Nephron progenitor cell (in vitro differentiated cells): ENCODE results near the gene PLA2G4C.

Source experiments
- DNase-seq: peaks from one replicate; pipeline ENCODE4 v3.0.0; 2021
- H3K27ac Mint-ChIP-seq: 2 replicates; pipeline ENCODE4 v1.8.0; 2021; ENCODE audit warnings: mild to moderate bottlenecking, moderate library complexity, mixed read lengths
- H3K27me3 Mint-ChIP-seq: 2 replicates; pipeline ENCODE4 v1.8.0; 2021; ENCODE audit warnings: mild to moderate bottlenecking, low read depth, mixed read lengths; ENCODE audit not compliant: poor library complexity
- H3K36me3 Mint-ChIP-seq: 2 replicates; pipeline ENCODE4 v1.8.0; 2021; ENCODE audit warnings: low read depth, mixed read lengths
- H3K4me1 Mint-ChIP-seq: 2 replicates; pipeline ENCODE4 v1.8.0; 2021; ENCODE audit warnings: mixed read lengths
- H3K4me3 Mint-ChIP-seq: 2 replicates; pipeline ENCODE4 v1.8.0; 2021; ENCODE audit warnings: mild to moderate bottlenecking, moderate library complexity, mixed read lengths
- H3K9me3 Mint-ChIP-seq: 2 replicates; pipeline ENCODE4 v1.8.0; 2021; ENCODE audit warnings: mild to moderate bottlenecking, moderate library complexity, mixed read lengths
- TF ChIP-seq, protein P1 (sequence below): fragments of 200-600 bp; sonication (generic); IDR thresholded peaks from 2 replicates; pipeline ENCODE4 v1.5.0; 2021; ENCODE audit warnings: antibody characterized with exemption

Gene PLA2G4C

GRCh38 chr19:48110350-48110966 lies at the start of gene PLA2G4C:
Gene PLA2G4C (minus strand): TSS chr19:48110817. CDS start chr19:48106529, 4,288 bp downstream.
- H3K27ac Mint-ChIP-seq = no peak within 1 kb of the TSS
- H3K36me3 Mint-ChIP-seq = peaks cover 8% of the 10 kb centered on the region
- no peaks in the 10 kb centered on the region for H3K9me3 Mint-ChIP-seq
- peak within 1 kb of the TSS; percentile 71 for H3K4me3 Mint-ChIP-seq
- DNase-seq = peak; percentile 92
- H3K4me1 Mint-ChIP-seq = peaks cover 30% of the 10 kb centered on the region
- TF ChIP-seq, protein P1, sequence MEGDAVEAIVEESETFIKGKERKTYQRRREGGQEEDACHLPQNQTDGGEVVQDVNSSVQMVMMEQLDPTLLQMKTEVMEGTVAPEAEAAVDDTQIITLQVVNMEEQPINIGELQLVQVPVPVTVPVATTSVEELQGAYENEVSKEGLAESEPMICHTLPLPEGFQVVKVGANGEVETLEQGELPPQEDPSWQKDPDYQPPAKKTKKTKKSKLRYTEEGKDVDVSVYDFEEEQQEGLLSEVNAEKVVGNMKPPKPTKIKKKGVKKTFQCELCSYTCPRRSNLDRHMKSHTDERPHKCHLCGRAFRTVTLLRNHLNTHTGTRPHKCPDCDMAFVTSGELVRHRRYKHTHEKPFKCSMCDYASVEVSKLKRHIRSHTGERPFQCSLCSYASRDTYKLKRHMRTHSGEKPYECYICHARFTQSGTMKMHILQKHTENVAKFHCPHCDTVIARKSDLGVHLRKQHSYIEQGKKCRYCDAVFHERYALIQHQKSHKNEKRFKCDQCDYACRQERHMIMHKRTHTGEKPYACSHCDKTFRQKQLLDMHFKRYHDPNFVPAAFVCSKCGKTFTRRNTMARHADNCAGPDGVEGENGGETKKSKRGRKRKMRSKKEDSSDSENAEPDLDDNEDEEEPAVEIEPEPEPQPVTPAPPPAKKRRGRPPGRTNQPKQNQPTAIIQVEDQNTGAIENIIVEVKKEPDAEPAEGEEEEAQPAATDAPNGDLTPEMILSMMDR = no peak
- peaks cover 3% of the 10 kb centered on the region for H3K27me3 Mint-ChIP-seq

DNA sequence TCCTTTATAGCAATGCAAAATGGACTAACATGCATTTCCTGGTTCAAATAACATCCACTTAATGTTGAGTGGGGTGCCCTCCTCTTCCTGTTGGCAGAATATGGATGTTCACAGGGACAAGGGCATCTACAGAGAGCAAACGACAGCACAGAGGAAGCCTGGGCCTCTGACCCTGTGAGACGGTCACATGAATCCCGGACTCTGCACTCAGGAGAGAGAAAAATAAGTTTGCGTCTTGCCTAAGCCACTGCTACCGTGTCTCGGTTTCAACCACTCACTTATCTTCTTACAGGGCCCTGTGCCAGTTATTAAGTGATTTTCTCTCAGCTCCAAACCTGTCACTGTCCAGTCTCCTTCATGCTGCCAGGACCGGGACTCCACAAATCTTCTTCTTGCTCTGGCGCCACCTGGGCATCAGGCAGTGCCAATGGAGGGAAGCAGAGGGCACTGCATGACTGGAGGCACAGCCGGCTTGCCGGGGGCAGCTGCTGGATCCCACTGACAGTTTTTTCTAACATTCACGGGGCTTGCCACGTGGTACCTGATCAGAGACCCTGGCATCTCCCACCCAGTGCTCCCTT lies 47.7 kb upstream of the PLA2G4C start:
- Mint-ChIP-seq H3K4me1 (no peaks in the 10 kb centered on the region), H3K36me3 (peaks cover 68% of the 10 kb centered on the region), H3K27ac (no peak overlapping the region), H3K27me3 (no peaks in the 10 kb centered on the region), H3K4me3 (no peak overlapping the region), H3K9me3 (no peaks in the 10 kb centered on the region)
- DNase-seq = no peak
- TF ChIP-seq, protein P1 = no peak

DNA sequence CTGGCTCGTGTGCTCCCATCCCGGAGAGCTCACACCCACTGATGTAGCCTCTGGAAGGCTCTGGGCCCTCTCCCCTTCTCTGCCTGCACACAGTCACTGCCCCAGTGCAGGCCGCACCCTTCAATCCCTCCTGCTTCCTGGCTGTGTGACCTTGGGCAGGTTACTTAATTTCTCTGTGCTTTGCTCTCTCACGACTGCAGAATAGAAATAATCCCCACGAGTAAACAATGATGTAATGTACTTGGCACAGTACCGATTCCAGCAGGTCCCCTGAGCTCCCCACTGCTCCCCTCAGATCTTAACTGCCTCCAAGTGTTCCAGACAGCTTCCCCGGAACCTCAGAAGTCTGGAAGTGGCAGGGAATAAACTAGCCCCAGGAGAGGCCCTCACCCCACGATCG lies 43.4 kb upstream of the PLA2G4C start:
- TF ChIP-seq, protein P1 = no peak
- peak overlapping the region; percentile 2 for H3K27ac Mint-ChIP-seq
- no peaks in the 10 kb centered on the region for H3K4me1 Mint-ChIP-seq
- peaks cover 47% of the 10 kb centered on the region for H3K36me3 Mint-ChIP-seq
- no peaks in the 10 kb centered on the region for H3K27me3 Mint-ChIP-seq
- no peak overlapping the region for H3K4me3 Mint-ChIP-seq
- no peaks in the 10 kb centered on the region for H3K9me3 Mint-ChIP-seq
- no peak for DNase-seq

- peak; percentile 73 for DNase-seq
- H3K36me3 Mint-ChIP-seq = peaks cover 35% of the 10 kb centered on the region
- TF ChIP-seq, protein P1 = peak; percentile 83
- H3K4me3 Mint-ChIP-seq = no peak overlapping the region
- no peaks in the 10 kb centered on the region for H3K4me1 Mint-ChIP-seq
- H3K27me3 Mint-ChIP-seq = peaks cover 4% of the 10 kb centered on the region
- no peak overlapping the region for H3K27ac Mint-ChIP-seq
- no peaks in the 10 kb centered on the region for H3K9me3 Mint-ChIP-seq
These were observed 41.9 kb upstream of the PLA2G4C start for GRCh38 chr19:48152551-48152950.

DNA sequence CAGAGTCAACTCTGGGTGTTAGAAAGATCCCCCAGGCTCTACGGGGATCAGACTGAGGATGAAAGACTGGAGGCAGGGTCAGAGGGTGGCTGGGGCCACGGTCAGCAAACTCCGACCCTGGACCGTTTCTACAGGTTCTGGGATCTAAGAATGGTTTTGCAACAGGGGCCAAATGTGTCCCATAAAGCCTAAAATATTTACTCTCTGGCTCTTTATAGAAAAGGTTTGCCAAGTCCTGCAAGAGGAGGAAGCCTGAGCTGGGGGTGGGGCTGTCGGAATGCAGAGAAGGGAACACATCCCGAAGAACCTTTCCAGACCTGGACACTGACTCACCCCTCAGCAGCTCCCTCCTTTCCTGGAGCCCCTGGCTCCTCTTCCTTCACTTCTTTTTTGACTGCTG lies 38.8 kb upstream of the PLA2G4C start:
- Mint-ChIP-seq H3K27ac (no peak overlapping the region), H3K4me3 (no peak overlapping the region), H3K36me3 (peaks cover 47% of the 10 kb centered on the region), H3K9me3 (no peaks in the 10 kb centered on the region), H3K27me3 (peaks cover 4% of the 10 kb centered on the region), H3K4me1 (no peaks in the 10 kb centered on the region)
- no peak for DNase-seq
- TF ChIP-seq, protein P1 = no peak

GRCh38 chr19:48148576-48148975 lies 38.0 kb upstream of the PLA2G4C start:
- Mint-ChIP-seq H3K4me3 (no peak overlapping the region), H3K36me3 (peaks cover 49% of the 10 kb centered on the region), H3K9me3 (no peaks in the 10 kb centered on the region), H3K27ac (no peak overlapping the region), H3K27me3 (peaks cover 4% of the 10 kb centered on the region), H3K4me1 (no peaks in the 10 kb centered on the region)
- TF ChIP-seq, protein P1 = no peak
- no peak for DNase-seq
